ENCODE results near the gene GSK3A.
A peak's percentile ranks its signal among the peaks of the same experiment; 100 is the strongest.

Gene GSK3A

GRCh38 chr19:42254850-42255765 lies 12.7 kb upstream of the GSK3A start, which contains the start of gene ERF:
Gene ERF (minus strand): TSS chr19:42255128. CDS start chr19:42254999, 129 bp downstream.
- Histone ChIP-seq H3K9me3 (no peaks in the 10 kb centered on the region), H3K36me3 (peaks cover 9% of the 10 kb centered on the region), H3K4me3 (ENCODE audit: low read depth, low read length) (peak within 1 kb of the TSS; percentile 93), H3K4me1 (peaks cover 8% of the 10 kb centered on the region), H3K27me3 (no peaks in the 10 kb centered on the region)
- no peak for TF ChIP-seq CTCF (IDR thresholded peaks at IDR 0.05; ENCODE audit: low read depth, low read length)
- DNase-seq: peak; percentile 96

GRCh38 chr19:42254089-42254849 lies 11.9 kb upstream of the GSK3A start:
- no peak for TF ChIP-seq CTCF (IDR thresholded peaks at IDR 0.05; ENCODE audit: low read depth, low read length)
- Histone ChIP-seq H3K9me3 (no peaks in the 10 kb centered on the region), H3K4me3 (ENCODE audit: low read depth, low read length) (peak overlapping the region; percentile 93), H3K27me3 (no peaks in the 10 kb centered on the region), H3K36me3 (peaks cover 18% of the 10 kb centered on the region), H3K4me1 (peaks cover 8% of the 10 kb centered on the region)
- DNase-seq: peak; percentile 72

DNA sequence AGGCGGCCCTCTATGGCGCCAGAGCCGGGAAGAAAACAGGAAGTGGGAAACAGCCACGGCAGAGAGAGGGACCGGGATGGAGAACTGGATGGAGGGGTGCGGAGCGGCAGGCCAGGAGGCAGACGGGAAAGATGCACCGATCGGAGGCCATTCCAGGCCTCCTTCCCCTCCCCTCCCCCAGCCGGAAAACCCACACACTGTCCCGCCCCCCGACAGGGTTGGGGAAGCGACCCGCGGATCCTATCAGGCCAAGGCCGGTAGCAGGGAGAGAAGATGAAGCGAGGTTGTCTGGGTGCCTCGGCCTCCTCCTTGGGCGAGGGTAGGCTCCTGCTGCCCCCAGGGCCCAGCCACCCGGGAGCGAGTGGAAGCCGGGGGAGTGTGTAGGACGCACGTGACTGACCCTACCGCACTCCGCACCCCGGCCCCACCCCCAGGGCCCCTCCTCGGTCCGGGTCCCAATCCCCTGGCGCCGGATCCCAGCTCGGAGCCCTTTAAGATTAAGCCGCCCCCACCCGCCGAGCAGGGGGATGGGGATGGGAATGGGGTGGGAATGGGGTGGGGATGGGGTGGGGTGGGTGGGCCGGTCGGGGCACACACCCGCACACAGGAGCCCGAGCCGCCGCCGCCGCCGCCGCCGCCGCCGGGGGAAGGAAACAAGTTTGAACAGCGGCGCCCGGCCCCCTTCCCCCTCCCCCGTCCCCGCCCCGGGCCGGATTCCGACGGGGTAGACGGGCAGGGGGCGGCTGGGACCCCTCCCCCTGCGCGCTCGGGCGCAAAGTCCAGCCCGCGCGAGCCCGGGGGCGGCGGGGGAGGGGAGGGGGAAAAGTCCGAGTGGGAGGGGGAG lies 11.1 kb upstream of the GSK3A start:
- H3K36me3 ChIP-seq: peaks cover 26% of the 10 kb centered on the region
- H3K9me3 ChIP-seq: no peaks in the 10 kb centered on the region
- peak; percentile 66 for DNase-seq
- H3K4me1 ChIP-seq: peaks cover 8% of the 10 kb centered on the region
- H3K4me3 ChIP-seq (ENCODE audit: low read depth, low read length): peak overlapping the region; percentile 93
- TF ChIP-seq CTCF (IDR thresholded peaks at IDR 0.05; ENCODE audit: low read depth, low read length): no peak
- no peaks in the 10 kb centered on the region for H3K27me3 ChIP-seq

- H3K9me3 ChIP-seq: no peaks in the 10 kb centered on the region
- peaks cover 26% of the 10 kb centered on the region for H3K36me3 ChIP-seq
- no peak for TF ChIP-seq CTCF (IDR thresholded peaks at IDR 0.05; ENCODE audit: low read depth, low read length)
- peak overlapping the region; percentile 93 for H3K4me3 ChIP-seq (ENCODE audit: low read depth, low read length)
- no peaks in the 10 kb centered on the region for H3K27me3 ChIP-seq
- no peak for DNase-seq
- peaks cover 8% of the 10 kb centered on the region for H3K4me1 ChIP-seq
These were observed 10.2 kb upstream of the GSK3A start for GRCh38 chr19:42252365-42253244.
